HCT116 (cell line): Measurements from ENCODE around the gene SPAG5. TPM values are rescaled to one million over a fixed set of nuclear protein-coding genes. Genes with fewer than 3 reads are reported as not detected.
A peak's percentile ranks its signal among the peaks of the same experiment; 100 is the strongest.

Experiments
- ATAC-seq: fragments of 200-7000 bp; cut with Tn5 transposase; 2 replicates; pipeline ENCODE4 v1.9.1; 2020; ENCODE audit warnings: mild to moderate bottlenecking, moderate library complexity
- BruUV-seq: library from RNA; stranded (reverse); fragments of 400-500 nt; replicated peaks from 2 replicates; lab custom pipeline; 2021; lab: Mats Ljungman, UMichigan
- CTCF ChIA-PET: fragments of 300-600 bp; sonication (Branson Sonifier 250); formaldehyde crosslinking; loops from one replicate; lab custom pipeline; 2021; ENCODE audit warnings: antibody characterized with exemption; lab: Charles Lee
- POLR2A ChIA-PET: fragments of 300-600, 350-600 bp; sonication (Branson Sonifier 250); formaldehyde crosslinking; loops from one replicate; lab custom pipeline; 2021; ENCODE audit warnings: antibody characterized with exemption; lab: Charles Lee
- RAD21 ChIA-PET, 2 experiments: fragments of 300-600 bp; sonication (Branson Sonifier 250); formaldehyde crosslinking; loops; one replicate each; lab custom pipeline; 2023; ENCODE audit warnings: low total read pairs in 2 of 2; ENCODE audit not compliant: uncharacterized antibody in 2 of 2, unreplicated experiment in 2 of 2, low non-redundant PET in 1 of 2; lab: Charles Lee
- DNase-seq: peaks from one replicate; pipeline ENCODE4 v3.0.0-alpha.2; 2010; ENCODE audit warnings: low read depth, low spot score
- H2AFZ ChIP-seq: fragments of 200-600 bp; shearing (Covaris generic), sonication (generic); 2 replicates; pipeline ENCODE4 v1.6.1; 2017; ENCODE audit warnings: low read depth, mixed run types, mixed read lengths, antibody characterized with exemption, low read length; ENCODE audit not compliant: poor library complexity, severe bottlenecking
- H3K27ac ChIP-seq: 2 replicates; pipeline ENCODE4 v1.5.1; 2012; ENCODE audit warnings: low read depth, low read length
- H3K27me3 ChIP-seq: fragments of 200-600 bp; sonication (generic); 2 replicates; pipeline ENCODE4 v1.6.1; 2016; ENCODE audit warnings: mixed run types, low read length, mixed read lengths; ENCODE audit not compliant: insufficient read depth
- H3K36me3 ChIP-seq, 2 experiments: fragments of 200-500 bp in 1 of 2; fragments of 200-600 bp in 1 of 2; sonication (Bioruptor generic) in 1 of 2; sonication (generic) in 1 of 2; 2 replicates each; pipeline versions ENCODE4 v1.5.1 to v1.6.1; 2014 to 2016; ENCODE audit warnings: low read length in 2 of 2, inconsistent platforms in 1 of 2, mixed read lengths in 1 of 2, mixed run types in 1 of 2; ENCODE audit not compliant: insufficient read depth in 2 of 2, control insufficient read depth in 1 of 2
- H3K4me1 ChIP-seq, 2 experiments: fragments of 200-600 bp in 1 of 2; sonication (generic) in 1 of 2; 2 replicates each; pipeline versions ENCODE4 v1.5.1 to v1.6.1; 2012 to 2017; ENCODE audit warnings: low read length in 2 of 2, inconsistent platforms in 1 of 2, mild to moderate bottlenecking in 1 of 2, mixed read lengths in 1 of 2, mixed run types in 1 of 2, moderate library complexity in 1 of 2; ENCODE audit not compliant: insufficient read depth in 2 of 2, control insufficient read depth in 1 of 2
- H3K4me2 ChIP-seq: fragments of 200-600 bp; sonication (generic); 2 replicates; pipeline ENCODE4 v1.6.1; 2017; ENCODE audit warnings: mixed run types, low read length, mixed read lengths
- H3K4me3 ChIP-seq, 2 experiments: fragments of 200-600 bp in 1 of 2; sonication (generic) in 1 of 2; replicated peaks in 1 of 2; 2 replicates each; pipeline ENCODE4 v1.5.1; 2011 to 2016; ENCODE audit warnings: low read length in 2 of 2, control low read depth in 1 of 2, low read depth in 1 of 2, mild to moderate bottlenecking in 1 of 2, mixed read lengths in 1 of 2, mixed run types in 1 of 2
- H3K79me2 ChIP-seq: fragments of 200-600 bp; sonication (generic); 2 replicates; pipeline ENCODE4 v1.6.1; 2017; ENCODE audit warnings: mild to moderate bottlenecking, mixed run types, low read length, moderate library complexity, mixed read lengths; ENCODE audit not compliant: insufficient read depth
- H3K9ac ChIP-seq: fragments of 200-600 bp; sonication (generic); 2 replicates; pipeline ENCODE4 v1.6.1; 2016; ENCODE audit warnings: low read length, mixed read lengths
- H3K9me2 ChIP-seq: fragments of 200-600 bp; sonication (generic), shearing (Covaris generic); 2 replicates; pipeline ENCODE4 v1.6.1; 2017; ENCODE audit warnings: mixed run types, mild to moderate bottlenecking, moderate library complexity; ENCODE audit not compliant: insufficient read depth
- H3K9me3 ChIP-seq, 2 experiments: fragments of 200-500 bp in 1 of 2; fragments of 200-600 bp in 1 of 2; sonication (Bioruptor generic) in 1 of 2; sonication (generic) in 1 of 2; 2 replicates each; pipeline ENCODE4 v1.6.1; 2014 to 2017; ENCODE audit warnings: low read length in 2 of 2, mixed read lengths in 2 of 2, inconsistent platforms in 1 of 2, low read depth in 1 of 2, mild to moderate bottlenecking in 1 of 2, mixed run types in 1 of 2, moderate library complexity in 1 of 2; ENCODE audit not compliant: control insufficient read depth in 1 of 2, insufficient read depth in 1 of 2
- H4K20me1 ChIP-seq: fragments of 200-600 bp; sonication (generic), shearing (Covaris generic); 2 replicates; pipeline ENCODE4 v1.6.1; 2017; ENCODE audit warnings: mixed run types, mild to moderate bottlenecking, moderate library complexity; ENCODE audit not compliant: insufficient read depth
- RAD21 ChIP-seq: IDR thresholded peaks from 2 replicates; pipeline ENCODE4 v1.6.1; 2012; ENCODE audit warnings: low read depth, mild to moderate bottlenecking
- SRF ChIP-seq: IDR thresholded peaks from 2 replicates; pipeline ENCODE4 v1.6.1; 2012; ENCODE audit warnings: low read depth
- ZFX ChIP-seq: fragments of 450-650 bp; IDR thresholded peaks from 2 replicates; pipeline ENCODE4 v1.6.1; 2017
- intact Hi-C: fragments of 100-400 bp; cut with micrococcal nuclease; formaldehyde crosslinking; loops from 2 replicates; pipeline ENCODE4 v1.10.0; 2022
- total RNA-seq: library from RNA; stranded (reverse); gene quantifications from one replicate; pipeline ENCODE4 v1.2.1, GENCODE V29; 2021; ENCODE audit not compliant: unreplicated experiment
- TF ChIP-seq, protein P1 (sequence below), 3 experiments: fragments of 200-600 bp in 1 of 3; sonication (generic) in 1 of 3; IDR thresholded peaks in 2 of 3; conservative IDR thresholded peaks in 1 of 3; 2 replicates each; pipeline ENCODE4 v1.5.1; 2012 to 2017; ENCODE audit warnings: low read depth in 2 of 3, low read length in 2 of 3, antibody characterized with exemption in 1 of 3, borderline replicate concordance in 1 of 3, control low read depth in 1 of 3, mild to moderate bottlenecking in 1 of 3, mixed read lengths in 1 of 3, mixed run types in 1 of 3, moderate library complexity in 1 of 3; ENCODE audit not compliant: insufficient read depth in 1 of 3

The SPAG5 gene
- total RNA-seq, 1 experiment from 2014 or later, result 94.9 TPM

DNA sequence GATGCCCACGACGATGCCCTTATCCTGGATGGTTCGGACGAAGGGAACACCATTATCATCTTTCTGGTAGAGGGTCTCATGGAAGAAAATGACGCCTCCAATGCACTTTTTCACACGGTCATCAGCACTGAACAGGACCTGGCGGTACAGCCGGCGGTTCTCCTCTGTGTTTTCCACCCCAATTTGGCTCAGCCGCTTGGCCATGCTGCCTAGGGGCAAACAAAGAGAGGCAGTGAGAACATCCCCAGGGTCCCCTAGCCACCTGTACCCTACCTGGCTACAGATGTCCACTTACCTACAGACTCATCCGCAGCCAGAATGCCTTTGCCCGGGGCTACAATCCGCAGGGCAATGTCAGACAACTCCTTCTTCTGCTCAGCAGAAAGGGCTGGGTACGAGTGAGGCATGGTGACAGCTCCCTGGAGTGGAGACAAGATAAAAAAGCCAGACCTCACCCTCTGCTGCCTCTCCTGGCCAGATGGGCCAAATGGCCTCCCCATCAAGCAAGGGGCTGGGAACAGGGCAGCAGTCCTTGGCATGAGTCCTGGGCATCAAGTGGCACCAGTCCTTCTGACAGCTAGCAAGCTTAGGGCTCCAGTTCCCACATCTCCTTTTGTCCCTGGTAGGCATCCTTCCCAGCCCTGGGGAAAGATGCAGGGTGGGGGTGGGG is 23.6 kb downstream of the SPAG5 start:
- H3K27me3 ChIP-seq, result no peaks in the 10 kb centered on the region
- no peaks in the 10 kb centered on the region for H3K9me3 ChIP-seq
- H3K27ac ChIP-seq, result no peak overlapping the region
- BruUV-seq, result no TSS peak
- intact Hi-C loops, result no loop called here
- TF ChIP-seq ZFX (no peak), RAD21 (no peak)
- TF ChIP-seq, protein P1, sequence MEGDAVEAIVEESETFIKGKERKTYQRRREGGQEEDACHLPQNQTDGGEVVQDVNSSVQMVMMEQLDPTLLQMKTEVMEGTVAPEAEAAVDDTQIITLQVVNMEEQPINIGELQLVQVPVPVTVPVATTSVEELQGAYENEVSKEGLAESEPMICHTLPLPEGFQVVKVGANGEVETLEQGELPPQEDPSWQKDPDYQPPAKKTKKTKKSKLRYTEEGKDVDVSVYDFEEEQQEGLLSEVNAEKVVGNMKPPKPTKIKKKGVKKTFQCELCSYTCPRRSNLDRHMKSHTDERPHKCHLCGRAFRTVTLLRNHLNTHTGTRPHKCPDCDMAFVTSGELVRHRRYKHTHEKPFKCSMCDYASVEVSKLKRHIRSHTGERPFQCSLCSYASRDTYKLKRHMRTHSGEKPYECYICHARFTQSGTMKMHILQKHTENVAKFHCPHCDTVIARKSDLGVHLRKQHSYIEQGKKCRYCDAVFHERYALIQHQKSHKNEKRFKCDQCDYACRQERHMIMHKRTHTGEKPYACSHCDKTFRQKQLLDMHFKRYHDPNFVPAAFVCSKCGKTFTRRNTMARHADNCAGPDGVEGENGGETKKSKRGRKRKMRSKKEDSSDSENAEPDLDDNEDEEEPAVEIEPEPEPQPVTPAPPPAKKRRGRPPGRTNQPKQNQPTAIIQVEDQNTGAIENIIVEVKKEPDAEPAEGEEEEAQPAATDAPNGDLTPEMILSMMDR (IDR thresholded peaks at IDR 0.05 in 2 of 3, conservative IDR thresholded peaks at IDR 0.05 in 1 of 3; ENCODE audit: borderline replicate concordance in 1 of 3, insufficient read depth in 1 of 3, low read depth in 2 of 3, low read length in 2 of 3), result 0 out of 6 replicates have a peak, but pooled peaks of 1 of the 3 experiments have one; percentile 10
- RAD21 ChIA-PET, result no interaction called here
- H3K4me1 ChIP-seq, result peaks cover 6 to 23% of the 10 kb centered on the region in 2 experiments; a peak in 3 of 4 replicates
- H4K20me1 ChIP-seq, result no peaks in the 10 kb centered on the region
- no peaks in the 10 kb centered on the region for H3K9me2 ChIP-seq
- H3K79me2 ChIP-seq, result peaks cover 9% of the 10 kb centered on the region; the same call in 1 of the 2 replicates
- H3K4me2 ChIP-seq, result peak overlapping the region; percentile 50; the same call in 1 of the 2 replicates
- POLR2A ChIA-PET, result no interaction called here
- CTCF ChIA-PET, result no interaction called here
- H3K4me3 ChIP-seq, result no peak overlapping the region
- H3K9ac ChIP-seq, result no peak overlapping the region
- peaks cover 15 to 18% of the 10 kb centered on the region in 2 experiments; a peak in 3 of 4 replicates for H3K36me3 ChIP-seq
- DNase-seq, result no peak
- no peak overlapping the region for H2AFZ ChIP-seq
- ATAC-seq, result no peak

DNA sequence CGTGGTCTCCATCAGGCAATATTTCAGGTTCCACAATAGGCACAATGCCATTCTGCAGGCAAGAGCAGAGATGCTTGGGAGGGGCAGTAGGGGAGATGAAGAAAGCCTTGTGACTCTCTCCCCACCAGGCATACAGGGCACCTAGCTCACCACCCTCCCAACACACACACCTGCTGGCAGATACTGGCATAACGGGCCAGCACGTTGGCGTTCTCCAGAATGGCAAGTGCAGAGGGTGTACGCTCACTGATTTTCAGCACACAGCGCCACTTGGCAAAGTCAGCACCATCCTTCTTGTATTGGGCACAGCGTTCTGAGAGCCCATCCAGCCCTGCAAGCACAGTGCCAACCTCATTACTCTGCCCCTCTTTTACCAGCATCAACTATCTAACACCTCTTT is 24.3 kb downstream of the SPAG5 start:
- RAD21 ChIA-PET, result no interaction called here
- ATAC-seq, result no peak

More for the DNA sequence above, 24.3 kb downstream of the SPAG5 start:
- ChIA-PET POLR2A (no interaction called here), CTCF (no interaction called here)
- H2AFZ ChIP-seq, result no peak overlapping the region
- H3K9ac ChIP-seq, result no peak overlapping the region
- peaks cover 16% of the 10 kb centered on the region for H3K79me2 ChIP-seq
- H3K36me3 ChIP-seq, result peaks cover 9 to 12% of the 10 kb centered on the region in 2 experiments; a peak in 3 of 4 replicates
- BruUV-seq, result no TSS peak
- no peak for DNase-seq
- H4K20me1 ChIP-seq, result no peaks in the 10 kb centered on the region
- no peak for TF ChIP-seq SRF
- TF ChIP-seq, protein P1 (IDR thresholded peaks at IDR 0.05 in 2 of 3, conservative IDR thresholded peaks at IDR 0.05 in 1 of 3; ENCODE audit: borderline replicate concordance in 1 of 3, insufficient read depth in 1 of 3, low read depth in 2 of 3, low read length in 2 of 3), result peak in 1 of 3 experiments; percentile 36; a peak in 2 of 6 replicates
- no peak overlapping the region for H3K4me2 ChIP-seq
- intact Hi-C loops, result no loop called here
- peaks cover 6 to 28% of the 10 kb centered on the region in 2 experiments; a peak in 3 of 4 replicates for H3K4me1 ChIP-seq
- no peaks in the 10 kb centered on the region for H3K27me3 ChIP-seq
- no peaks in the 10 kb centered on the region for H3K9me2 ChIP-seq
- H3K4me3 ChIP-seq, result no peak overlapping the region
- H3K9me3 ChIP-seq, result no peaks in the 10 kb centered on the region
- H3K27ac ChIP-seq, result no peak overlapping the region
